ENCODE results near the gene TBC1D25. TPM values are rescaled to one million over a fixed set of nuclear protein-coding genes. Genes with fewer than 3 reads are reported as not detected.
A peak's percentile ranks its signal among the peaks of the same experiment; 100 is the strongest.

TBC1D25 gene
- total RNA-seq, 2 experiments from 2014 or later = 7.6 to 11.2 TPM

GRCh38 chrX:48493890-48494364, 45.6 kb upstream of the TBC1D25 start:
- ChIA-PET POLR2A (interaction anchor here (0.6 kb wide), 1 partner anchor 93 kb away, joined by 3 read pairs; no protein-coding TSS in a partner anchor), CTCF (ENCODE audit: unreplicated experiment) (interaction anchor here (0.9 kb wide), 1 partner anchor 452 kb away, joined by 3 read pairs; no protein-coding TSS in a partner anchor)
- no peaks in the 10 kb centered on the region for H3K36me3 ChIP-seq (ENCODE audit: insufficient read depth, low read length)
- no peaks in the 10 kb centered on the region for H3K9me2 ChIP-seq (ENCODE audit: insufficient read depth, low read length)
- H3K27ac ChIP-seq (ENCODE audit: low read depth, low read length, poor library complexity, severe bottlenecking) = no peak overlapping the region
- TF ChIP-seq CTCF (conservative IDR thresholded peaks at IDR 0.05; ENCODE audit: low read length) (peak; percentile 54), EZH2phosphoT487 (IDR thresholded peaks at IDR 0.05; ENCODE audit: borderline replicate concordance, low read depth, low read length) (no peak)
- H3K4me1 ChIP-seq (ENCODE audit: insufficient read depth, low read length, poor library complexity, severe bottlenecking) = no peaks in the 10 kb centered on the region
- no peak overlapping the region for H3K4me3 ChIP-seq (ENCODE audit: low read depth, low read length, poor library complexity, severe bottlenecking)
- no peak overlapping the region for H3K4me2 ChIP-seq (ENCODE audit: low read length)
- DNase-seq (ENCODE audit: low spot score) = no peak
- intact Hi-C loops (cut with micrococcal nuclease; ENCODE audit: unreplicated experiment) = no loop called here
- BruUV-seq (replicated peaks) = no TSS peak
- H3K9me3 ChIP-seq (ENCODE audit: low read length) = no peaks in the 10 kb centered on the region
- H3K79me2 ChIP-seq (ENCODE audit: insufficient read depth, low read depth, low read length) = no peaks in the 10 kb centered on the region
- H4K20me1 ChIP-seq (ENCODE audit: insufficient read depth, low read length) = no peaks in the 10 kb centered on the region
- H2AFZ ChIP-seq (ENCODE audit: low read length) = no peak overlapping the region

DNA sequence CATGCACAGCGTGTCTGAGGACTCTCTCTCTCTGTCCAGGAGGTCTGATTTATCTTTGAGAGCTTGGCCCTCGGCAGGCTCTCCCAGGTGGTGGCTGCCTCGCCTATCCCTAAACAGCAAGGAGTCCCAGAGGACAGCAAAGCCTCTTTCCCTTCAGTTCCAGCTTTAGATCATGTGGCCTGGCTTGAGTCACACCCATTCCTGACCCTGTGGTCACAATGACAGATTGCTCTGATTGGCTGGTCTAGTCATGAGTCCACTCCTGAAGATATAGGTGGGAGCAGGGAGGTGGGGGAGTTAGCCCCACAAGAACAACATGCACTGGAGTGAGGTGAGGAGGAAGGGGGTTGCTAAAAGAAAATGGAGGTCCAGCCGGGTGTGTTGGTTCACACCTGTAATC, 42.9 kb upstream of the TBC1D25 start:
- no peaks in the 10 kb centered on the region for H3K36me3 ChIP-seq (ENCODE audit: insufficient read depth, low read length)
- DNase-seq (ENCODE audit: low spot score) = no peak
- TF ChIP-seq EZH2phosphoT487 (IDR thresholded peaks at IDR 0.05; ENCODE audit: borderline replicate concordance, low read depth, low read length) (no peak), CTCF (conservative IDR thresholded peaks at IDR 0.05; ENCODE audit: low read length) (no peak)
- H2AFZ ChIP-seq (ENCODE audit: low read length) = no peak overlapping the region
- intact Hi-C loops (cut with micrococcal nuclease; ENCODE audit: unreplicated experiment) = no loop called here
- H3K4me3 ChIP-seq (ENCODE audit: low read depth, low read length, poor library complexity, severe bottlenecking) = no peak overlapping the region
- H3K4me1 ChIP-seq (ENCODE audit: insufficient read depth, low read length, poor library complexity, severe bottlenecking) = no peaks in the 10 kb centered on the region
- no peak overlapping the region for H3K4me2 ChIP-seq (ENCODE audit: low read length)
- H3K9me3 ChIP-seq (ENCODE audit: low read length) = no peaks in the 10 kb centered on the region
- H3K9me2 ChIP-seq (ENCODE audit: insufficient read depth, low read length) = no peaks in the 10 kb centered on the region
- H3K27ac ChIP-seq (ENCODE audit: low read depth, low read length, poor library complexity, severe bottlenecking) = no peak overlapping the region
- POLR2A ChIA-PET = no interaction called here
- H4K20me1 ChIP-seq (ENCODE audit: insufficient read depth, low read length) = no peaks in the 10 kb centered on the region
- CTCF ChIA-PET (ENCODE audit: unreplicated experiment) = no interaction called here
- H3K79me2 ChIP-seq (ENCODE audit: insufficient read depth, low read depth, low read length) = no peaks in the 10 kb centered on the region
- no TSS peak for BruUV-seq (replicated peaks)

DNA sequence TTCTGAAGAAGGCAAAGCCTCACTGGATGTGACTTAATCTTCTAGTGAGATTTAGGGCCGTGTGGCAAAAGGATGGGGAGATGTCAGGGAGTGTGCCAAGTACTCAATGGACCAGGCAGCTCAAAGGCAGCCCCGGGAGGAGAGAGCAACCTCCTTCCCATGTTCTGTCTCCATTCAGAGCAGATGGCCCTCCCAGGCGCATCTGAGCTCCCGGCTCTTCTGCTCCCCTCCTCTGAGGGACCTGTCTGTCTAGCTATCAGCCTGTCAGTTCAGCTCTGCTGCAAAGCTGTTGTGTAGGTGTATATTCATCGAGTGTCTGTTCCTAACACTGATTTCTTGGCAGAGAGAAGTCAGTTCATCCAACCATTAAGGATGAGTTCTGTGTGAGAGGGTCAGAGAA, 41.6 kb upstream of the TBC1D25 start:
- H3K27ac ChIP-seq (ENCODE audit: low read depth, low read length, poor library complexity, severe bottlenecking) = no peak overlapping the region
- DNase-seq (ENCODE audit: low spot score) = no peak
- no peaks in the 10 kb centered on the region for H3K9me2 ChIP-seq (ENCODE audit: insufficient read depth, low read length)
- no peak overlapping the region for H3K4me2 ChIP-seq (ENCODE audit: low read length)
- no peak overlapping the region for H3K4me3 ChIP-seq (ENCODE audit: low read depth, low read length, poor library complexity, severe bottlenecking)
- ChIA-PET CTCF (ENCODE audit: unreplicated experiment) (no interaction called here), POLR2A (no interaction called here)
- no peaks in the 10 kb centered on the region for H3K36me3 ChIP-seq (ENCODE audit: insufficient read depth, low read length)
- H4K20me1 ChIP-seq (ENCODE audit: insufficient read depth, low read length) = no peaks in the 10 kb centered on the region
- TF ChIP-seq EZH2phosphoT487 (IDR thresholded peaks at IDR 0.05; ENCODE audit: borderline replicate concordance, low read depth, low read length) (no peak), CTCF (conservative IDR thresholded peaks at IDR 0.05; ENCODE audit: low read length) (no peak)
- H3K79me2 ChIP-seq (ENCODE audit: insufficient read depth, low read depth, low read length) = no peaks in the 10 kb centered on the region
- no peaks in the 10 kb centered on the region for H3K4me1 ChIP-seq (ENCODE audit: insufficient read depth, low read length, poor library complexity, severe bottlenecking)
- no peak overlapping the region for H2AFZ ChIP-seq (ENCODE audit: low read length)
- no peaks in the 10 kb centered on the region for H3K9me3 ChIP-seq (ENCODE audit: low read length)
- BruUV-seq (replicated peaks) = no TSS peak
- intact Hi-C loops (cut with micrococcal nuclease; ENCODE audit: unreplicated experiment) = no loop called here

Measured in OCI-LY7 (cell line).